NCI-H1048 (cell line): ENCODE results near the gene COBLL1.
A peak's percentile ranks its signal among the peaks of the same experiment; 100 is the strongest.
"Not testable (repeated sequence)": the region's sequence is repeated elsewhere in the genome, so short reads cannot be mapped to it uniquely, and the experiment has no call there.

Source experiments
- DNase-seq: peaks from one replicate; lab custom pipeline; 2025; lab: John Stamatoyannopoulos, UW

The COBLL1 gene

GRCh38 chr2:164859906-164860693 is 18.5 kb upstream of the COBLL1 start:
- DNase-seq: not testable (repeated sequence)

- DNase-seq: no peak
Observed at GRCh38 chr2:164859251-164859818, 17.7 kb upstream of the COBLL1 start.

DNA sequence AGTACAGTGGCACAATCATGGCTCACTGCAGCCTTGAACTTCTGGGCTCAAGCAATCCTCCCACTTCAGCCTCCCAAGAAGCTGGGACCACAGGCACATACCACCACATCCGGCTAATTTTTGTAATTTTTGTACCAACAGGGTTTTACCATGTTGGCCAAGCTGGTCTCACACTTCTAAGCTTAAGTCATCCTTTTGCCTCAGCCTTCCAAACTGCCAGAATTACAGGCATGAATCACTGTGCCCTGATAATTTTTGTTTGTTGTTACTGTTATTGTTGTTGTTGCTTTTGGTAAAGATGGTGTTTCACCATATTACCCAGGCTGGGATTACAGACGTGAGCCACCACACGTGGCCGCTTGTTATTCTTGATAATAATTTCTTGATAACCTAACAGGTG is 10.5 kb upstream of the COBLL1 start:
- DNase-seq: no peak

- DNase-seq: no peak
Observed at GRCh38 chr2:164850235-164850634, 8.6 kb upstream of the COBLL1 start.

- no peak for DNase-seq
Observed at GRCh38 chr2:164849506-164849905, 7.9 kb upstream of the COBLL1 start.

DNA sequence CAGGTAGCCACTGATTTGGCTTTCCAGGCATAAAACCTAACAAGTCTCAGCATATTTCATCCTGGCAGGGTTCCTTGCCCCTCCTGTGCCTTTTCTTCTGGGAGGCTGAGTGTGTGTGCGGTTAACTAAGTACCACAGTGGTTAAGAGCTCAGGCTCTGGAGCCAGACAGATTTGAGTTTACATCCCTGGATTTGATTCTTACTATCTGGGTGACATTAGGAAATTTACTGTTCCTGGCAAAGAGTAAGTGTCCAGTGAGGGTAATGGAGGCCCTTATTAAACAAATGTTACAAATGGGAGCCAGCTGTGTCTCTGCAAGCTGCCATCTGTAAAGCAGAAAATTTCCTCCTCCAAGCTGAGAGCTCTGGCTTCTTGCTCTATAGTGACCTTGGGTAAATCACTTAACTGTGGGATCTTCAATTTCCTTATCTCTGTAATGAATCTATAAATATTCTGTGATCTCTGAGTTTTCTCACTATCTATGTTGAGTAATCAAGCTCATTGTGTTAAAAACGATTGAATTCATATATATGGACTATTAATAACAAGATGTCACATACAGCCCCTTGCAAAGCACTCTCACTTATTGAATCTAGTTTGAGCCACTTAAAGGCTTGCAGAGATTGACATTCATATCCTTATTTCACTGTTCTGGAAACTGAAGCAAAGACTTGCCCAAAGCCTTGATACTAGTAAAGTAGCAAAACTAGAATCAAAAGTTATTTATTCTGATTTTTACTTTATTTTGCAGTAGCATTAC is 6.5 kb upstream of the COBLL1 start:
- no peak for DNase-seq

DNA sequence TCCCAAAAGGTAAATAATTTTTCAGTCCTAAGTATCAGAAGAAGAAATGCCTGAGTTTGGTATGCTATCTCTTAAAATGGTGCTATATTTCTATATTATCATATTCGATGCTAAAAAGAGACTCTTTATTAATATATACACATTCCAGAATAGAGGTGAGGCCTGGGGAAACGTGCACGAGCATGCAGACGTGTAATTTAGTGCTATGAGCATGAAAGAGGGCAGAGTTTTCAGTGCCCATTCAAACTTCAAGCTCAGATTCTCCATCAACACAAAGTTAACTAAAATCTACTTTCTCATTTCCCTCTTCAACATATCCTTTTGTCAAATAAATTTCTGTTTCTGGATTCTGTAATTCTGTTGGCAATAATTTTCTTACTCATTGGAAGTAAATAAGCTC is 5.7 kb upstream of the COBLL1 start:
- DNase-seq: no peak

- DNase-seq: no peak
Observed at GRCh38 chr2:164846276-164846675, 4.7 kb upstream of the COBLL1 start.

DNA sequence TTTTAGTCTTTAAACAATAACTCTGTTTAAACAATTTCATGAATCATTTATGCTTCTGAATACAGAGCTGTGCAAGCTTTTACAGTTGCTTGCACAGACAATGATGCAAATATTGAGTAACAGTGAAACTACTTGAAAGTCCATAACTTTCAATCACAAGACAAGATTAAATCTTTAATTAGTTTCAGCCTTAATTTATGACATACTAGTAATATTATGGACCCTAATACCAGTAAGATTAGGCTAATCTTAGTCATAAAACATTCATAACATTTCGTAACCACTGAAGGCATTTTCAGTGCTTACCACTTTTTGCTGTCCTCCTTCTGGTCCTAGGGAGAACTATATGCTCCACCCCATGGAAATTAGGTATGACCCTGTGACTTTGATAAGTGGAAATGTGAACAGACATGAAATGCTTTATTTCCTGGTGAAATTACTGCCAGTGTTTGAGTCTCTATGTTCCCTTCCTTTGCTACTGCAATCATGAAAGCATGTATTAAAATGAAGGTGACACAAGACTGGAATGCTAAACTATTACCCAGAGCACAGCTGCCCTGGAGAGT is 1.8 kb upstream of the COBLL1 start:
- DNase-seq: no peak

DNA sequence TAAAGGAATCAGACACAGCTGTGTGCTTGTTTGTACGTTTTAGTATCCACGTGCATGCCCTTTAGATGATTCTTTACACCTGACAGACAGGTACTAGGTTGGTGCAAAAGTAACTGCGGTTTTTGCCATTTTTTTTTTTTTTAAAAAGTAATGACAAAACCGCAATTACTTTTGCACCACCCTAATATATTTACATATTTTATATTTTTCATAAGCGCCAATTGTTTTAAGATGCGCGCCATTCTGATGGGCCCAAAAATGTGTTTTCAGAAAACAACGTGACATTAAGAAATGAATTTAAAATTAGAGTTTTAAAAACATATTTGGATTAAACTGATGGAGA is 972 bp upstream of the COBLL1 start:
- DNase-seq: no peak

GRCh38 chr2:164840930-164841718 is 499 bp downstream of the COBLL1 start:
- peak; percentile 18 for DNase-seq

DNA sequence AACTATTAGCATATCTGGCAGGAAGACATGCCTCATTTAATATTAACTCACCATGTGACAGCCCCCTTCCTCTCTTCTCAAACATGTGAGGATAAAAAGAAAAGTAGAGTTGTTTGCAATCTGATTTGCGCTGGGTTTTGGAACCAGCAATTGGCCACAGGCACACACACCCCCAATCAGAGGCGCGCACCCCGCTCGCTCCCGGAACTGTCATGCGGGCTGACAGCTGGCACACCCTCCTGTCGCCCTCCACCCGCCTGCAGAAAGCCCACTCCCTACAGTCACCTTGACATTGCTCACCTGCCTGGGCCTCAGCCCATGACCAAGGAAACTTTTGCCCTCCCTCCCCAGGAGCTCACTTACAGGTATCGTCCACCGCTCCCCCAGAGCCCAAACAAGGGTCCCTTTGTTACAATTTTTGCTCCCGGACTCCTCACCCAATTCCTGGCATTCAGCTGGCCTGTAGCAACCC is 1.1 kb downstream of the COBLL1 start:
- DNase-seq: no peak

GRCh38 chr2:164839914-164840457 is 1.6 kb downstream of the COBLL1 start:
- DNase-seq: no peak

- no peak for DNase-seq
Observed at GRCh38 chr2:164837807-164838206, 3.8 kb downstream of the COBLL1 start.

DNA sequence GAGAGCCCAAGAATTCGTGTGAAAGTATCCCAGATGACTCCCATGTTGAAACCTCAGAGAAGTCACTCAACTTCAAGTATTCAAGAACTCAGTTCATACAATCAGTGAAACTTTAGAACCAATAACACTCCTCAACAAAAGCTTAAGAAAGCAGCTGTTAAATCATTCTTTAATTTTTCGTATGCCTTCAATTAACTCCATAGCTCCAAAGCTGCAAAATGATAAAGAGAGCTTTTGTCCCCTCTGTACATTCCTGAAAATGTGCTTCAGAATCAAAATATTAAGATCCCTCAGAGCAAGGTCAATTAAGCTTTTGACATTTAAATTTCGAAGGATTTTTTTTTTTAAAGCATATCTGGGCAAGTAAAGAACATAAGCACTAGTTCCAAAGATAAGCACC is 4.7 kb downstream of the COBLL1 start:
- no peak for DNase-seq

- DNase-seq: no peak
Observed at GRCh38 chr2:164835302-164835701, 6.3 kb downstream of the COBLL1 start.

GRCh38 chr2:164831887-164832286 is 9.7 kb downstream of the COBLL1 start:
- DNase-seq: no peak

DNA sequence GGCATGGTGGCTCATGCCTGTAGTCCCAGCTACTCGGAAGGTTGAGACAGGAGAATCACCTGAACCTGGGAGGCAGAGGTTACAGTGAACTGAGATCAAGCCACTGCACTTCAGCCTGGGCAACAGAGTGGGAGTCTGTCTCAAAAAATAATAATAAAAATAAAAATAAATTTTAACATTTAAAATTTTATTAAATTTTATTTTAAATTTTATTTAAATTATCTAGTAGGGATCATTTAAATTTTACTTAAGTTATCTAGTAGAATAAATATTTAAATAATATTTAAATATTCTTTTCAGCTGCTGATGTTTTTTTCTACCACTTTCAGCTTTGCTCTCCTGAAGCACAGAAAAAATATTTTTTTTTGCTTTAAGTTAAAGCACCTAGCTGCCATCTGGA is 10.4 kb downstream of the COBLL1 start:
- no peak for DNase-seq

DNA sequence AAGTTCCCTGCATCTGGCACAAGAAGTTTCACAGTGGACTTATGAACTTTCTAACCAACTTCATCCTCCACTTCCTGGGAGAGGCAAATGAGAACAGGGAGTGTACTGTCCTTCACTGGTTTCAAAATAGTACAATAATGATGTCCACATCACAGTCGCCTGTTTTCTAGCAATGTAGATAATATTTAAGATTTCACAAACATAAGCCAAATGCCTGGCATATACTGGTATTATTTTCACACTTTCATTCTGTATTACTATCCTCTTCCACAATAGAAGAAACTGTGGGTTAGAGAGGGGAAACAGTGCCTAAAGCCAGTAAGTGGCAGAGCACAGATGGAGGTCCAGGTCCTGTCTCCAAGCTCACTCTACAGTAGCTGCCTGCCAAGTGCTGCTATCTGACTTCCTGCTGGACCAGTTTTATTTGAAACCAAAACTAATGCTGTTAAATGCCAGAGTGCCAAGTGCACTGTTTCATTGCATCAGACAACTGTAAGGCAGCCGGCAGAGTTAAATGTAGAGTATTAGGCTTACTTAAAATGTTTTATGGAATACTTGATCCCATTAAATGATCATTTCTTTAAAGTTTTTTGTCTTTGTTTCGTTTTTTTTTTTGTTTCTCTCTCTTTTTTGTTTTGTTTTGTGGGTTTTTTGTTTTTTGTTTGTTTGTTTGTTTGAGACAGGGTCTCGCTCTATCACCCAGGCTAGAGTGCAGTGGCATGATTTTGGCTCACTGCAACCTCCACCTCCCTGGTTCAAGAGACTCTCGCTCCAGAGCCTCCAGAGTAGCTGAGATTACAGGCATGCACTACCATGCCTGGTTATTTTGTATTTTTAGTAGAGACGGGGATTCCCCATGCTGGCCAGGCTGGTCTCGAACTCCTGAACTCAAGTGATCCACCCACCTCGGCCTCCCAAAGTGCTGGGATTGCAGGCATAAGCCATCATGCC is 15.1 kb downstream of the COBLL1 start:
- DNase-seq: peak; percentile 32

DNA sequence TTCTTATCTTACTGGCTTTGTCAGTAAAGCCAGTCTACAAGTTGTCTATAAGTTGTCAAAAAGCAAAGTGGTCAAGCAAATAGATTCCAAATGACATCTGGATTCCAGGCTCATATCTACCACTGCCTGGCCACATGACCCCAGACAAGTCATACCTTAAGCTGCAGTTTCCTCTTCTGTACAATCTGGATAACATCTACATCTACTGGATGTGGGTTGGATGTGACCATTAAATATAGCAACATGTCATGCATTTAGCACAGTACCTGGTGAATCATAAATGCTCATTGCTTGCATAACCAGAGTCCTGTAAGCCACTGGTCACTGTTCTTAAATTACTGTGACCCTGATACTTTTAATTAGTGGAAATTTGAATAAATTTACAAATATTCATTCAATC is 16.8 kb downstream of the COBLL1 start:
- no peak for DNase-seq

DNA sequence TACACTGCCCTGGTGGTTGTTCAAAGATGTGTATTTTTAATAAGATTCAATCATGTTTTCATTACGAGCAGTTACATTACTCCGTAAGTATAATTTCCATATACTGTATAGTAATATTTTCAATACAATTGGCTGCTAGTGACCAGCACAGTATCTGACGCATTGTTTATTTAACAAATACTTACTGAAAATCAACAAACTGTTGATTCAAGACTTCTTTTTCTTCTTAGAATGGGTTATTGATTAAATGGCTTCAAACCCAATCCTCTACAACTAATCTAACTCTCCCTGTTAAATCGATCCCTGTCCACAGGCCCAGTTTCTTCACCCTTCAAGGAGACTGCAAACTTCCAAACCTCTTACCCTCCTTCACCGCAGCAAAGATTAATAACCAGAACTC is 18.5 kb downstream of the COBLL1 start:
- no peak for DNase-seq
